HG03060 (cell line): ENCODE measurements around the gene CDHR4.
"Not testable (repeated sequence)": the region's sequence is repeated elsewhere in the genome, so short reads cannot be mapped to it uniquely, and the experiment has no call there.

Experiments
- ATAC-seq: cut with Tn5 transposase; IDR thresholded peaks from one replicate; pipeline ENCODE4 v1.9.1; 2021; ENCODE audit warnings: low read depth, moderate number of reproducible peaks; ENCODE audit not compliant: unreplicated experiment

CDHR4 gene

GRCh38 chr3:49781415-49782199 lies 18.1 kb downstream of the CDHR4 start:
- no peak for ATAC-seq

GRCh38 chr3:49780975-49781365 lies 18.7 kb downstream of the CDHR4 start:
- ATAC-seq: not testable (repeated sequence)

- no peak for ATAC-seq
These were observed 19.3 kb downstream of the CDHR4 start for GRCh38 chr3:49780080-49780974.

GRCh38 chr3:49779358-49780079 lies 20.2 kb downstream of the CDHR4 start:
- no peak for ATAC-seq

GRCh38 chr3:49776101-49776500 lies 23.6 kb downstream of the CDHR4 start:
- ATAC-seq: not testable (repeated sequence)

- ATAC-seq: no peak
These were observed 24.1 kb downstream of the CDHR4 start for GRCh38 chr3:49775538-49775937.

GRCh38 chr3:49772703-49773102 lies 27.0 kb downstream of the CDHR4 start:
- ATAC-seq: no peak

GRCh38 chr3:49771340-49771938 lies 28.2 kb downstream of the CDHR4 start:
- no peak for ATAC-seq

- no peak for ATAC-seq
These were observed 29.7 kb downstream of the CDHR4 start for GRCh38 chr3:49769926-49770325.

- ATAC-seq: no peak
These were observed 30.3 kb downstream of the CDHR4 start for GRCh38 chr3:49769286-49769915.

GRCh38 chr3:49763981-49764380 lies 35.7 kb downstream of the CDHR4 start:
- no peak for ATAC-seq

GRCh38 chr3:49761661-49762060 lies 38.0 kb downstream of the CDHR4 start:
- no peak for ATAC-seq

- ATAC-seq: no peak
These were observed 40.4 kb downstream of the CDHR4 start for GRCh38 chr3:49759226-49759625.

- ATAC-seq: no peak
These were observed 42.5 kb downstream of the CDHR4 start for GRCh38 chr3:49757197-49757596.

- no peak for ATAC-seq
These were observed 43.6 kb downstream of the CDHR4 start for GRCh38 chr3:49756036-49756435.

- ATAC-seq: no peak
These were observed 45.1 kb downstream of the CDHR4 start for GRCh38 chr3:49754536-49754935.

- no peak for ATAC-seq
These were observed 48.2 kb downstream of the CDHR4 start for GRCh38 chr3:49751501-49751900.

- ATAC-seq: no peak
These were observed 49.6 kb downstream of the CDHR4 start for GRCh38 chr3:49750056-49750455.

- not testable (repeated sequence) for ATAC-seq
These were observed 50.8 kb downstream of the CDHR4 start for GRCh38 chr3:49748874-49749273.
